Heart left ventricle (tissue), 13 donors: ENCODE measurements around the gene CELF4.

Experiments used
- CTCF ChIP-seq, 12 donors: fragments of 200-600 bp; sonication (generic) in 4 of 12; IDR thresholded peaks; one replicate each; pipeline versions ENCODE4 v1.5.0 to v1.8.0; 2018 to 2022; ENCODE audit warnings: antibody characterized with exemption in 12 of 12, mild to moderate bottlenecking in 5 of 12
- POLR2A ChIP-seq, 2 donors: fragments of 450-650 bp; IDR thresholded peaks; one replicate each; pipeline ENCODE4 v1.6.1; 2017; ENCODE audit warnings: antibody characterized with exemption in 2 of 2, mild to moderate bottlenecking in 2 of 2, moderate library complexity in 2 of 2
- donor health status: ischemic (EF 13 %, LVEDD 7.1; RV severe dilation, severe dysfunction).
- donor health status: DM: no; HTN: yes; CAD: no.
- donor health status: DM: no; HTN: no; CAD: no.
- donor health status: ischemic (EF 25% LVEDD 6.9; RV normal size, moderate dysfunction).
- donor health status: ischemic (EF 25% LVEDD 5.7; RV mildly dilated, moderate dysfunction).
- donor health status: ischemic (EF 35%, LVEDD 5.7; RV mildly dilated, moderate dysfunction).
- donor health status: nonischemic (EF 11% LVEDD 7.7; RV severe dilation, severe dysfunction).
- donor health status: DM: yes; HTN: yes; CAD: no.
- donor health status: PGD.
- donor health status: ischemic (EF 29% LVEDD 5.4; RV normal size, mild dysfunction).
- donor health status: nonischemic (EF 23%, LVEDD 6.1; RV moderate dilation, normal function).

DNA sequence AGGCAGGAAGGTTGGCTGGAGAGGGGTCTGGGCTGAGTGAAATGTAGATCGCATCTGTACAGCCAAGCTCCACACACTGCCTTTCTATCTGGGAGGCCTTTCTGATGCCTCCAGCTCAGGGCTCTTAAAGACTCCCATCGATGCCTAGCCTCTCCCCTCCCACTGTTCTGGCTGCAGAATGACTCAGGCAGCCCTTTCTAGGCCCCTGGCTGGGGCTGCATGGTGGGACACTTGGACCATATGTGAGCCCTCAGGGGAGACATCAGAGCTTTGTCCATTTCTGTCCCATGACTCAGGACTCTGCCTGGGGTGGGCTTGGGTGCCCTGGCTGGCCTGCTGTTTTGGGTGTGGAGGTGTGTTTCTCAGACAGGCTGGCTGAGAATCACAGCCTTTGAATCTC is 101.3 kb downstream of the CELF4 start:
- TF ChIP-seq CTCF (IDR thresholded peaks at IDR 0.05) (no peak), POLR2A (IDR thresholded peaks at IDR 0.05) (no peak)
